HuH-7 (cell line): Measurements from ENCODE around the gene DIPK1A.

Source experiments
- DNase-seq: peaks from one replicate; pipeline ENCODE4 v3.0.0; 2011; ENCODE audit warnings: low spot score

The DIPK1A gene

DNA sequence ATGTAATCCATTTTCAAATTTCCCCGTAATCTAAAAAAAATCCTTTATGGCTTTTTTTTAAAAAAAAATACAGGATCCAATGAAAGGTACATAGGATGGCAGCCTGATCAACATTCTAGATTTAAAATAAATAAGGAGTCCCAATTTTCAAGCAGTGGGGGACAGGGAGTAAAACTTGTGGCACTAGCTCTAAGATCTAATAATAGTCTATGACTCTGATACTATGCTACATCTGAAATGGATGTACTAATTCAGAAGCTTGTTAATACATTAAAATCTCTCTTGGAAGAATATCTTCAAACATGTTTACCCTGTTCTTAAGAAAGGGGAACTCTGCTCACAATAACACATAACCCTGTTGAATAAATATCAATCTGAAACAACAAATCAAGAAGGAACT, 8.5 kb downstream of the DIPK1A start:
- DNase-seq: no peak

DNA sequence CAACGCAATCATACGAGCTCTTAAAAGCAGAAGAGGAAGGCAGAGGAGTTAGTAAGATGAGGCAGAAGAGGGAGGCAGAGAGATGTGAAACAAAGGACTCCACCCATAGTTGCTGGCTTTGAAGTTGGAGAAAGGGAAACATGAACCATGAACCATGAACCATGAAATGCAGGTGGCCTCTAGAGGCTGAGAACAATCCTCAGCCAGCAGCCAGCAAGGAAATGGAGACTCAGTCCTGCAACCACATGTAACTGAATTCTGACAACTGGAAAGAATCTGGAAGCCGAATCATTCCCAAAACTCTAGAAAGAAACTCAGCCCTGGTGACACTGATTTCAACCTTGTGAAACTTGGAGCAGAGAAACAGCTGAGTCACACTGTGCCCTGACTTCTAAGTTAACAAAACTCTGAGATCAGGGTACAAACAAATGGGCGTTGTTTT, 10.1 kb downstream of the DIPK1A start:
- no peak for DNase-seq

DNA sequence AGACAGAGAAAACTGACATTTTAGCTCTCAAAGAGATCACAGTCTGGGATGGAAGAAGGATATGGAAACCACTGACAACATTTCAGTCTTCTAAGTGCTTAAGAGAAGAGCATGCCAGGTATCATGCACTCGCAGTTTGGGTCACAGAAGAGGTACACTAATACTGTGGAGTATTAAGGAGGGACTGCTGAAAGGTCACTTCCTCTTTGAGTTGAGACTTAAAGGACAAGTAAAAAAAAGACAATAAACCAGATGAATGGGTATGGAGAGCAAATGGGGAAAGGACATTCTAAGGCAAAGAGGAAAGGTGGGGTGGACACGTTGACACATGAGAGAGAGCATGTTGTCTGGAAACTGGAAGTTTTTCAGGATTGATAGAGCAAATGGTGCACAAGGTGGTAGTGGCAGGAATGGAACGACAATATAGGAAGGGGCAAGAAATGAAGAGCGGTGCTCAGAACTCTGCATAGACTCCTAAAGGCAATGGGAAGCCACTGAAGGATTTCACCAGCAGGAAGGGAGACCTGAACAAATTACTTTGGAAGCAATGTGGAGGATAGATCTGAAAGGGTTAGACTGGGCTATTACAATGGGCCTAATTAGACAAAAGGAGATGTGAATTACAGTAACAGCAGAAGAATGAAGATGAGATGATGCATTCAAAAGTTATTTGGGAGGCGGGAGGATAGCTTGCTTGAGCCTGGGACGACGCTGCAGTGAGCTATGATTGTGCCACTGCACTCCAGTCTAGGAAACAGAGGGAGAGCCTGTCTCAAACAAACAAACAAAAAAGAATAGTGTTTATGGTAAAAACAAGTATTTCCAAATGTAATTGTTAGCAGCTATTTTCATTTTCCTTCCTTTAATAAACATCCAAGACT, 11.1 kb downstream of the DIPK1A start:
- DNase-seq: no peak

DNA sequence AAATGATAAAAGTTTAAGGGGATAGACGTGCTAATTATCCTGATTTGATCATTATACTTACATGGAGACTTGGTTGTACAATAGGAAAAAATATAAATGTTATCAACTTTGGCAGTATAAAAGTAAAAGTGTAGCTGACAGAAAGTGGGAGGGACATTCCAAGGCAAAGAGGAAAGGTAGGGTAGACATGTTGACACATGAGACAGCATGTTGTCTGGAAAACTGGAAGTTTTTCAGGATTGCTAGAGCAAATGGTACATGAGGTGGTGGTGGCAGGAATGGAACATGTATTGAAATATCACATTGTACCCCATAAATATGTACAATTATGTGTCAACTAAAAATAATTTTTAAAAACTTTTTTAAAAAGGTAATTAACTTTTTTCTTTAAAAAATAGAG, 13.2 kb downstream of the DIPK1A start:
- no peak for DNase-seq

DNA sequence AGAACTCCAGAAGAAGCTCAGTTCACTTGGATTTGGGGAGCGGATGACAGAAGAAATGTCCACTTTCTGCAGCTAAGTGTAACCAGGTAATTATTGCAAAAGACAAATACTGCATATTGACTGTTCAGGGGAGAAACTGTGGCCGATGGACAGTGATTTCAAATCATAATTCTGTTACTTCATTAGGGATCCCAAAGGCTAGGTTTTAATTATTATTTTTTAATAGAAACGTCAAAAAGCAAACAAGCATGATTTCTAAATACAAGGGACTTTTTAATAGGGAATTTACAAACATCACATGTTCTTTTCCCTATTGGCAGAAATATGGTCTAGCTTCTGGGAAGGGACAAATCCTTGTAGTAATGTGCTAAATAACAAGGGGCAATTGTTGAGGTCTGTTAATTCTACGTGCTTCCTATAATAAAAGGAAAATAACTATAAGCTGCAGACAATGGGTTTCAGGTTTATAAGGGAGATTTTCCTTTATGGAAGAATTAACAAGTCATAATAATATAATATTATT, 15.5 kb downstream of the DIPK1A start:
- DNase-seq: no peak

DNA sequence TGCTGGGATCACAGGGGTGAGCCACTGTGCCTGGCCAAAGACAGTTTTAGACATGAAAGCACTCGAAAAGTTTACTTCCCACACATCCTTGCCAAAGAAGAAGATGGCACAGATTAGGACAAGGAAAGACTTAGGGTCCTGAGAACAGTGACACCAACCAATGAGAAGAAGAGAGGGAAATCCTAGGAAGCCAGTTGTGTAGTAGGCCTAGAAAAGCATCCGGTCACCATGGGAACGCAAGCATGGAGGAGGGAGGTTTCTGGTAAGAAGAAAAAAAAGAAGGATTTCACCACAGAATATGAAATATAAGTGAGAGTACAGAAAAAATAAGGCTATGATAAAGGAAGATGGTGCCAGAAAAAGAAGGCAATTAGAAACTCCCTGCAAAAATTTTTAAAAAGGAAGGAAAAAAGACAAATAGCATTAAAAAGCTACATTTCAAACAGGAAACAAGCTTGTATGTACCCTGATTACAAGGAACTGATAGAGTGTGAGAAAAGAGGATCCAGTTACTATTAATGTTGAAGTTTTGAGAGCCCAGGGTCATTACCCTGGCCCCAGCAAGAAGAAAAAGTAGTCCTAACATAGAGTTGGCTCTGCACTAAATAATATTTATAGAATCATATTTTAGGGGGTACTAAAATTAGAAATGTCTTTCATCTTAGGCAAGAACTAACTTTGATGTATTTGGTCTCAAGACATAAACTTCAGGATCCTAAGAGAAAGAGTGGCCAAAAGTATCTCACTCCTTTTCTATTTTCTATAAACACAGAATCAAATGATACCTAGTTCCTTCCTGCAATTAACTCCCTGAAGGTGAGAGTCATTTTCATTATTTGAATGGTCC, 16.1 kb downstream of the DIPK1A start:
- DNase-seq: no peak

DNA sequence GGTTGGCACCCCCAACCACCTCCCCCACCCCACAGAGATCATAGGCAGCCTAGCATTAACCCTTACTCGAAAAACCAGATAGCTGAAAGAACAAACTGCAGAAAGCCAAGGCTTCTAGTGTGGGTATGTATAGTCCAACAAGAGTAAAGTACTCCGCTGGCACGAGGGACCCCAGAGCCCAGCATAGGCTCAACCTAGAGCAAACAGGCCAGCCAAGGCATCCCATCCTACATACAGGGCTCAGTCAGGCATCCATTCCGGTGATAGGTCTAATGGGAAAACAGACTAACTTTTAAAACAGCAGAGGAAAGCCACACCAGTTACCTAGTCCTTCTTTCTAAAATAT, 17.8 kb downstream of the DIPK1A start:
- no peak for DNase-seq

DNA sequence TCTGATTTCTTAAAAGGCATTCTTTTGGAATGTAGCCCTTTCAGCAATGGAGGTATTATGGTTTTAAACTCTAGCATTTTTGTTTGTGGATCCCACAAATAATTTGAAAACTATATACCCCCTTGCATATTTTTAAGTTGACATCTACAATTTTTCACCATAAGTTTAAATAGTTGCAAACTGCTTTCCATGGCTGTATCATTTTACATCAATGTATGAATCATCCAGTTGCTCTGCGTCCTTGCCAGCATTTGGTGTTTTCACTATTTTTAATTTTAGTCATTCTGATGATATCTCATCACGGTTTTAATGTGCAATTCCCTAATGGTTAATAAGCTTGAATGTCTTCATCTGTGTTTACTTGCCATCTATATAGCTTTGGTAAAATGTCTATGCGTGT, 20.7 kb downstream of the DIPK1A start:
- no peak for DNase-seq

DNA sequence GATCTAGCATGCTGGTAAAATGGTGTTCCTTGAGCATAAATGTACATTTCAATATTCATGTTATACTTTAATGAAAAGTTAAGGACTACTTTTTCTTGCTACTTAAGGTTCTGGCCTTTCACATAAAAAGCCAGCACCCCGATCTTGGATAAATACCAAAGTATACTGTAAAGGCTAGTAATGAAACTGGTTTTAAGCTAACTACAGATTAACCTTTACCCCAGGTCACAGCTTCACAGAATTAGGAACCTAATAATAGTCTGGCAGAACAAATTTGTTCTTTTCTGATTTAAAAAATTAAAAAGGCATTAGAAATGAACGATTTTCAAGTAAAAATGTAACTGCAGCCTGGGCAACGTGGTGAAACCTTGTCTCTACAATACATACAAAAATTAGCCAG, 23.5 kb downstream of the DIPK1A start:
- DNase-seq: no peak

DNA sequence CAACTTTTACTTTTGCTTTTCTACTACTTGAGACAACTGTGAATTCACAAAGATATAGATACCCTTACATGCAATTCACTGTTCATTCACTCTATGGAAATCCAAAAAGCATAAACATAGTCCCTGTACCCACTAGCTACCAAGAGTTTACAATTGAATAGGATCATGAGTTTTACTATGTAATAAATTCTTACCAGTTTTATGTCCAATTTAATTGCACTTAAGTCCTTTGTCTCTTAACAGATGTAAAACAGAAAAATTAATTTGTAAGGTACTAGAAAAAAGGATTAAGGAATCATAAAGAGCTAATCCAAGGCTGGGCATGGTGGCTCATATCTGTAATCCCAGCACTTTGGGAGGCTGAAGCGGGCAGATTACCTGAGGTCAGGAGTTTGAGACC, 24.4 kb downstream of the DIPK1A start:
- no peak for DNase-seq

DNA sequence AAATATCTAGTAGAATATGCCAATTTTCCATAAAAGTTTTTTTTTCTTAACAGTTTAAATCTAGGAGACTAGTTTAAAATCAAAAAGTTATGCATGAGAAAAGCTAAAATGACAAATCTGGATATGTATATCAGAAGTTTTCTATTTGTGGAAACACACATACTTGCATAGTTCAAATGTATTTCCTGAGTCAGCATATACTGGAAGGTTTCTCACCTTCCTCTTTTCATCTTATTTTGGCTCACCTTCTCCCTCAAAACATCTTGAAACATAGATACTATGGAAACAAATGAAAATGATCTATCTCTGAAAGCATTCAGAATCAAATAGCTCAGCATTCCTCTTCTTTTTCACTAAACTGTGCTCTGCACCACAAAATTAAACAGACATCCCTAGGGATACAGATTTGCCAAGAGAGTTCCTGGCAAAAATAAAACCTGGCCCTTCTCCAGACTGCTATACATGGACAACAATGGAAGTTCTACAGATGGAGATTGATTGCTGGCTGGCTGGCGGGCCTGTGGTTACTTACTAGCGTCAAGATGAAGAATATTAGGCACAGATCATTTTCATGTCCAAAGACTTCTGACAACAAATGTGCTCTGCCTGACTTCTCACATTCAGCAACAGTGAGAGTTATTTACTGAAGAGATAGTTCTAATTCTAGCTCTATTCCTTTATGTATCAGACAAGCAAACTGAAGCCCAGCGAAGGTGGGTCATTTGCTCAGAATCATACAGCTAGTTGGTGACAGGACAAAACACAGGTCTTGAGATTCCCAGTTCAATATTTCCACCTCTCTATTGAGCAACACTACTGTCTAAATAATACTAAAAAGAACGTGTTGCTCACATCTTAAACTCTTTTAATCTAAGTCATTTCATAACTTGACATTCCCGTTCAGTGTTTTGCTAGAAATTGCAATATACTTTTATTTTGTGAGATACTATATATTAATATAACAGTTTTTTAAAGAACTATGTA, 26.6 kb downstream of the DIPK1A start:
- no peak for DNase-seq

DNA sequence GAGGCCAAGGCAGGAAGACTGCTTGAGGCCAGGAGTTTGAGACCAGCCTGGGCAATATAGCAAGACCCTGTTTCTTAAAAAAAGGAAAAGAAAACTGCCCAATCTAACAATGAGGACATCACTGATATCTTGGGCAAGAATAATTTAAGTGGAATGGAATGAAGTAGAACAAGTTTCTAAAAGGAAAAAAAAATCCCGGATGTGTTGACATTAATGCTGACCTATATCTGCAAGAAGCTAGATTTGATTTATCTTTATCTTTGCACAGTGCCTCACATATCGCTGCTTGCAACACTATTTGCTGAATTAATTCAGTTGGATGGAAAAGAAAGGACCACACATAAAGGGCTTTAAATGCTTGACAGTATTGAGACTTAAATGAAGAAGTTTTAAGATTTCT, 27.8 kb downstream of the DIPK1A start:
- DNase-seq: no peak

DNA sequence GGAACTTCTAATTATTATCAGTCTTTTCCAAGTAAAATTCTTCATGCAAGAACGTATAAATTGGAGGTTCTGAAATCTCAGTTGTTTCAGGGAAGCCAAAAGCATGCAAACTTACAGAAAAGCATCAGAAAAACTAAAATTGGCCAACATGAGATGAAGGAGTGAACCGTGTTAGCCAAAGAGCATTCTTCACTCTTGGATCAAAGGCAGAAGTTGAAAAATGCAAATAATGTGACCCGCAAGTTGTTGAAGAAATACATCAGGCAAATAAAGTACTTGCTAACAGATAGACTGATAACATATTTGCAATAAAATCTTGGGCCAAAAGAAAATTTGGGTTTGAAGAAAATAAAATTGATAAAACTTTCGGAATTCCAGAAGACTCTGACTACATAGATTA, 29.6 kb downstream of the DIPK1A start:
- DNase-seq: no peak

DNA sequence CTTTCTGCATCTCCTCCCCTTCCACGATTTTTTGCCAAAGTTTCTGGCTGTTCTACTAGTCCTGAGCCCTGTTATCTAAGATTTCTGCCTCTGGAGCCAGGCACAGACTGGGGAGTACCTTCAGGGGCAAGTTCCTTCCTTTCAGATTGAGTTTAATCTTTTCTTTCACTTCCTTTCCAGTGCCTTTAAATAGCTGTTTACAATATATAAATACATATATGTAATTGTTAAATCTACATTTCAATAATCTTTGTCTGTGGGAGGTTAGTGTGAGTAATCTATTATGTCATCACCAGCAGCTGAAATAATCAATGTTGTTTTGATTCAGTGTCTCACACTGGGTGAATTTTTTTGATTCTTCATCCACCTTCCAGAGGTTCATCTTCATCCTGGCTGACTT, 31.8 kb downstream of the DIPK1A start:
- no peak for DNase-seq

DNA sequence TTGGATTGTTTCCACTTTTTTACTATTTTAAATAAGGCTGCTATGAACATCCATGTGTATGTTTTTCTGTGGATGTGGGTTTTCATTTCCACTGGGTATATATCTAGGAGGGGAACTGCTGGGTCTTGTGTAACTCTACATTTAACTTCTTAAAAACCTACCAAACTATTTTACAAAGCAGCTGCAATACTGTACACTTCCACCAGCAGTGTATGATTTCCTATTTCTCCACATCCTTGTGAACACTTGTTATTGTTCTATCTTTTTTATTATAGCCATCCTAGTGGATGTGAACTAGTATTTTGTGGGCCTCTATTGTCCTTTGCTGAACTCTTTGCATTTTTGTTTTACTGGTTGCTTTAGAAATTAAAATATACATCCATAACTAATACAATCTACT, 33.4 kb downstream of the DIPK1A start:
- no peak for DNase-seq

DNA sequence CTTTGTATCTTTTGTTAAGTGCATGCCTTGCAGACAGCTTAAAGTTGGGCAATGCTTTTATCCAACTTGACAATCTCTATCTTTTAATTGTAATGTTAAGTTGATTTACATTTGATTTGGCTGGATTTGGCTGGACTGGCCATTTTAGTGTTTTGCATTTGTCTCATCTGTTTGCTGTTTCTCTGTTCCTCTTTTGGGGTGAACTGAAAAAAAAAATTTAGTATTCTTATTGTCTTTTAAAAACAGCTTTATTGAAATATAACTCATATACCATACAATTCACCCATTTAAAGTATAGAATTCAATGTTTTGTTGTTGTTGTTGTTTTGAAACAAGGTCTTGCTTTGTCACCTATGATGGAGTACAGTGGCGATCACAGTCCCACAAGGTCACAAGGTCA, 34.4 kb downstream of the DIPK1A start:
- DNase-seq: no peak

DNA sequence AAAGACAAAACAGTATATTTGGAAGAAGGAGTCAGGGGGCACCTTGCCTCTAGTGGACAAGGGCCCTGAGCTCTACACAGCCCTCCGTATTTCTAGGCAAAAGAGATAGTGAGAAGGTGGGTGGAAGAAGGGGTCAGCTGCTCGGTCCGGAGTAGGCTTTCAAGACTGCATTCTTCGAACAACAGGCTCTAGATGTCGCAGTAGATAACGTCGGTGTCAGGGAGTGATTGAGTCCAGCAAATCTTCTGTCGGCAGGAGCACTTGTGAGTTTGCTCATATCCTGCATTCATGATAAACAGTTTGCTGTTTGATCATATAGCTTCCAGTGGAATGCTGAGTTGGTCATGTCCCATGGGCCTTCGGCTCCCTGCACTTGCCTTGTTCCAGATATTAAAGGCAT, 36.8 kb downstream of the DIPK1A start:
- DNase-seq: no peak

DNA sequence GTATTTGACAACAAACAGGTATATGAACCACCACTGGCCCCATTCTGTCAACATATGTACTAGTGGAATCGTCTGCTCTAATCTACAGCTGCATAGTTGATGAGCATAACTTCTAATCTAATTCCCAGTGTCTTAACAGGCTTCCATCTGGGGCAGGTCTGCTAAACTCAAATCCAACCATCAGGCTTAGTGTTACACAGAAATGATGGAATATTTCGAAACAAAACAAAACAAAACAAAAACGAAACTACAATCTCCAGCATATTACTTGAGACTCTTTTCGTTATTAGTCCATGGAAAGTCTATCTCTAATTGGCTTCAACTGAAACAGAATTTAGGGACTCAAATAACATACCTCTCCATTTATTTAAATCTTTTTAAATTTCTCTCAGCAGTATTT, 37.6 kb downstream of the DIPK1A start:
- no peak for DNase-seq

DNA sequence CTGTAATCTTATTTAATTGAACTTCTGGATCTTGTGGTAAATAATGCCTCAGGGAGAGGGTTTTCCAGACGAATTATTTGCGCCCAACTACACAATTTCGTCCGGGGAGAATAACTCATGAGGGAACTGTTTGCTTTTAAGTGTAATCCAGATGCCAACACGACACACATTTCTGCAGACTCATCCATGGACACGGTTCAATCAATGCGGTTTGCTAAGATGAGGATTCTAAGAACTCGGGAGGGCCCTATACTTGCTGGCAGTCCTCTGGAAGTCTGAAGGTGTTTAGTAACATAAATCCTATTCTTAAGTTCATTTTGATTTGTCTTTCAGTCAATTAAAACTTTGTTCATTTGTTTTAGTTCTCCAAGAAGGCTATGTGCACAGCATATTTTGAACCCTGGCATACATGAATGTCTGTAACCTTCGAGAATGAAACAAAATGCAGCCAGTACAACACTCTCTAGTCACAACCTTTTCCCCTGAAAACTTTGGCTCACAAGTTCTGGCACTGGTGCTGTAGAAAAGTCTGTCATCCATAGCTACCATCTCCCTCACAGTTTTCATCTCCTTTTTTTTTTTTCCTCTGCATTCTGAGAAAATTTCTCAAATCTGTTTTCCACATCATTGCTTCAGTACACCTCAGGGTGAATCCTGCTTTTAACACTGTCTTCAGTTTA, 38.8 kb downstream of the DIPK1A start:
- peak; percentile 15 for DNase-seq

DNA sequence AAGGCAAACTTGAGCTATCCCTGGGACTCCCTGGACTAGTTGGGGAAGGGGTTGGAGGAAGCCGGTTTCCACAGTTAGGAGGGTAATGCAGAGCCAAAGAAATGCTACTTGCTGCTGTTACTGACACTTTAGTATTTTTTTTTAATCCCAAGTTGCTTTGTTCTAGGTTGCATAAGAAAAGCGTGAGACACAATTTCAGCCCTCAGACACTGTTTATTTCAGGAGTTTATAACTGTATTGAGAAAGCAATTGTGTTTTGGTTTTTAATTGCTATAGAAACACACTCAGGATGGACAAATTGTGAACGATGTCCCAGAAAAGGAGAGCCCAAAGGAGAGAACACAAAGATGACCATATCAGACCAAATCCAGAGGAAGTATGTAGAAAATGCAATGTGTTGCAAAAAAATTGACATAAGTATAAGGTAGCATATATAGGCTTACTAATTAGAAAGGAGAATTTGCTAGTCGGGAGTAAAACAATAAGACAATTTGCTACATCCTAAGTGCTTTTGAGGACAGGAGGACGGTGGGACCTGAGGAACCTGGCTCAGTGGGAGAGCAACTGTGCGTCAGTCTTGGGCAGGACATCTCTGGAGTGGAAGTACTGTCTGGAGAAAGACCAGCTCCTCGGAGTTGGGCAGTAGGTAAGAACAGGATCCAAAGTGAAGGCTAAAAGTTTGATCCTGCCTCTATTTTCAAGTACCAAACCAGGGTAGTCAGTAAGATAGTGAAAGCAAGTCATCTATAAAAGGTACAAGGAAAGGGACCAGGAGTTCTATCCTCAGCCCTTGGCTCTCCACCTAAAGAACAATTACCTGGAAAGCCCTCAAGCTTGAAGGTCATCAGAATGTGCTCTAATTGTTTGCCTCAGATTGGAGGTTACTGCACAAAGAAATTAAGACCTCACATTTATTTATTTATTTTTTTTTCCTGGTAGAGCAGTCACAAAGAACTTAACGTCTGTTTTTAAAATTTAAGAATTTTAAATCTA, 39.9 kb downstream of the DIPK1A start:
- no peak for DNase-seq
